ENCODE results near the gene KIF13A.
"Not testable (repeated sequence)": the region's sequence is repeated elsewhere in the genome, so short reads cannot be mapped to it uniquely, and the experiment has no call there.

- not testable (repeated sequence) for TF ChIP-seq CTCF, POLR2A (IDR thresholded peaks at IDR 0.05)
These were observed 242.6 kb downstream of the KIF13A start for GRCh38 chr6:17744757-17745308.

Data from breast epithelium (tissue), 3 donors.